Mesendoderm (in vitro differentiated cells): ENCODE measurements around the gene EPHB3.

Source experiments
- DNase-seq: peaks from one replicate; pipeline ENCODE4 v3.0.0; 2013
- H2AK5ac ChIP-seq: 2 replicates; pipeline ENCODE4 v1.6.1; 2013; ENCODE audit warnings: low read length, inconsistent platforms
- H2BK120ac ChIP-seq: 2 replicates; pipeline ENCODE4 v1.6.1; 2013; ENCODE audit warnings: low read depth, mild to moderate bottlenecking, low read length, moderate library complexity, mixed read lengths
- H2BK15ac ChIP-seq: replicated peaks from 2 replicates; pipeline ENCODE4 v1.6.1; 2013; ENCODE audit warnings: low read depth, mild to moderate bottlenecking, moderate library complexity
- H2BK5ac ChIP-seq: 2 replicates; pipeline ENCODE4 v1.6.1; 2013; ENCODE audit warnings: low read length, inconsistent platforms
- H3K18ac ChIP-seq: 2 replicates; pipeline ENCODE4 v1.6.1; 2013; ENCODE audit warnings: mild to moderate bottlenecking, low read length, mixed read lengths
- H3K23ac ChIP-seq: one replicate; pipeline ENCODE4 v1.6.1; 2013; ENCODE audit warnings: low read length
- H3K27ac ChIP-seq: 2 replicates; pipeline ENCODE4 v1.5.1; 2013; ENCODE audit warnings: low read depth, mild to moderate bottlenecking, inconsistent platforms, low read length, moderate library complexity
- H3K27me3 ChIP-seq: 2 replicates; pipeline ENCODE4 v1.6.1; 2013; ENCODE audit warnings: low read length, control low read depth, mild to moderate bottlenecking, inconsistent platforms; ENCODE audit not compliant: insufficient read depth, poor library complexity
- H3K36me3 ChIP-seq: 2 replicates; pipeline ENCODE4 v1.6.1; 2013; ENCODE audit warnings: low read length, inconsistent platforms; ENCODE audit not compliant: control insufficient read depth, insufficient read depth
- H3K4ac ChIP-seq: one replicate; pipeline ENCODE4 v1.6.1; 2013; ENCODE audit warnings: low read depth, mild to moderate bottlenecking, low read length, moderate library complexity
- H3K4me1 ChIP-seq: 2 replicates; pipeline ENCODE4 v1.6.1; 2013; ENCODE audit warnings: low read depth, low read length, inconsistent platforms; ENCODE audit not compliant: control insufficient read depth
- H3K4me2 ChIP-seq: 2 replicates; pipeline ENCODE4 v1.6.1; 2013; ENCODE audit warnings: low read length
- H3K4me3 ChIP-seq: 2 replicates; pipeline ENCODE4 v1.5.1; 2013; ENCODE audit warnings: mild to moderate bottlenecking, low read length
- H3K56ac ChIP-seq: one replicate; pipeline ENCODE4 v1.6.1; 2013; ENCODE audit warnings: low read length
- H3K79me1 ChIP-seq: 2 replicates; pipeline ENCODE4 v1.6.1; 2013; ENCODE audit warnings: low read length, inconsistent platforms
- H3K79me2 ChIP-seq: 2 replicates; pipeline ENCODE4 v1.6.1; 2013; ENCODE audit warnings: mild to moderate bottlenecking, low read length; ENCODE audit not compliant: control insufficient read depth, insufficient read depth
- H3K9ac ChIP-seq: 2 replicates; pipeline ENCODE4 v1.6.1; 2013; ENCODE audit warnings: low read length, inconsistent platforms
- H4K5ac ChIP-seq: one replicate; pipeline ENCODE4 v1.6.1; 2013; ENCODE audit warnings: low read length
- H4K8ac ChIP-seq: one replicate; pipeline ENCODE4 v1.6.1; 2013; ENCODE audit warnings: low read depth, mild to moderate bottlenecking, control low read depth, low read length, moderate library complexity
- WGBS: extraction: QIAGEN DNeasy Blood & Tissue Kit; methylation state at CpG from one replicate; pipeline ENCODE4 v1.1.7; 2013; ENCODE audit warnings: low lambda C conversion rate, missing lambda C conversion rate; ENCODE audit not compliant: insufficient coverage; ENCODE audit errors: extremely low coverage; 5-methylcytosine and 5-hydroxymethylcytosine counted together

The EPHB3 gene

GRCh38 chr3:184559336-184559735 lies 2.2 kb upstream of the EPHB3 start:
- H2BK120ac ChIP-seq: no peak overlapping the region
- no peak overlapping the region for H4K8ac ChIP-seq
- peaks cover 2% of the 10 kb centered on the region for H3K27me3 ChIP-seq
- H3K56ac ChIP-seq: no peak overlapping the region
- H3K23ac ChIP-seq: peak overlapping the region; percentile 25
- DNase-seq: no peak
- no peak overlapping the region for H2BK5ac ChIP-seq
- peaks cover 17% of the 10 kb centered on the region for H3K79me2 ChIP-seq
- H2BK15ac ChIP-seq: no peak overlapping the region
- H3K4me1 ChIP-seq: peaks cover 20% of the 10 kb centered on the region
- no peak overlapping the region for H3K27ac ChIP-seq
- H3K79me1 ChIP-seq: peaks cover 2% of the 10 kb centered on the region
- no peaks in the 10 kb centered on the region for H3K36me3 ChIP-seq
- H3K4ac ChIP-seq: no peak overlapping the region
- H3K9ac ChIP-seq: no peak overlapping the region
- H4K5ac ChIP-seq: no peak overlapping the region
- no peak overlapping the region for H3K18ac ChIP-seq
- peak overlapping the region; percentile 10 for H2AK5ac ChIP-seq
- H3K4me3 ChIP-seq: no peak overlapping the region
- no CpG with 5 or more reads among the region's 11 CpGs for WGBS
- no peak overlapping the region for H3K4me2 ChIP-seq

GRCh38 chr3:184560531-184560930 lies 1.1 kb upstream of the EPHB3 start:
- Histone ChIP-seq H3K23ac (peak overlapping the region; percentile 19), H3K4me2 (no peak overlapping the region), H3K4me1 (peaks cover 32% of the 10 kb centered on the region), H3K9ac (no peak overlapping the region), H2BK15ac (no peak overlapping the region), H3K79me2 (peaks cover 28% of the 10 kb centered on the region), H4K8ac (no peak overlapping the region), H3K79me1 (peaks cover 12% of the 10 kb centered on the region), H4K5ac (no peak overlapping the region), H3K56ac (peak overlapping the region; percentile 79), H2BK5ac (no peak overlapping the region), H3K4ac (no peak overlapping the region), H3K27me3 (peaks cover 2% of the 10 kb centered on the region), H3K18ac (no peak overlapping the region), H3K27ac (no peak overlapping the region), H3K4me3 (no peak overlapping the region), H3K36me3 (no peaks in the 10 kb centered on the region), H2AK5ac (peak overlapping the region; percentile 97), H2BK120ac (no peak overlapping the region)
- no CpG with 5 or more reads among the region's 3 CpGs for WGBS
- no peak for DNase-seq

- DNase-seq: peak; percentile 35
- H2BK15ac ChIP-seq: no peak overlapping the region
These were observed 610 bp downstream of the EPHB3 start for GRCh38 chr3:184561913-184562877.

GRCh38 chr3:184562878-184563560 lies 1.4 kb downstream of the EPHB3 start:
- Histone ChIP-seq H2BK120ac (no peak overlapping the region), H3K27ac (no peak overlapping the region), H3K79me2 (peaks cover 53% of the 10 kb centered on the region), H3K9ac (peak overlapping the region; percentile 82), H4K8ac (no peak overlapping the region), H3K36me3 (no peaks in the 10 kb centered on the region), H3K27me3 (peaks cover 2% of the 10 kb centered on the region), H2BK15ac (no peak overlapping the region), H4K5ac (no peak overlapping the region), H3K4me1 (peaks cover 37% of the 10 kb centered on the region), H3K4me2 (peak overlapping the region; percentile 57), H3K23ac (no peak overlapping the region), H3K4ac (no peak overlapping the region), H2BK5ac (no peak overlapping the region), H2AK5ac (no peak overlapping the region), H3K79me1 (peaks cover 26% of the 10 kb centered on the region), H3K18ac (peak overlapping the region; percentile 70), H3K4me3 (peak overlapping the region; percentile 75), H3K56ac (peak overlapping the region; percentile 90)
- no CpG with 5 or more reads among the region's 24 CpGs for WGBS
- peak; percentile 34 for DNase-seq

More at GRCh38 chr3:184561913-184562877, 610 bp downstream of the EPHB3 start:
- H3K79me1 ChIP-seq: peaks cover 18% of the 10 kb centered on the region
- no peak overlapping the region for H2BK5ac ChIP-seq
- no peak overlapping the region for H4K8ac ChIP-seq
- H3K79me2 ChIP-seq: peaks cover 44% of the 10 kb centered on the region
- H3K4me3 ChIP-seq: peak overlapping the region; percentile 75
- no peak overlapping the region for H3K23ac ChIP-seq
- no peak overlapping the region for H2BK120ac ChIP-seq
- peaks cover 34% of the 10 kb centered on the region for H3K4me1 ChIP-seq
- peak overlapping the region; percentile 90 for H3K56ac ChIP-seq
- H3K9ac ChIP-seq: peak overlapping the region; percentile 82
- no CpG with 5 or more reads among the region's 109 CpGs for WGBS
- H2AK5ac ChIP-seq: no peak overlapping the region
- peak overlapping the region; percentile 70 for H3K18ac ChIP-seq
- H3K36me3 ChIP-seq: no peaks in the 10 kb centered on the region
- H4K5ac ChIP-seq: no peak overlapping the region
- H3K4ac ChIP-seq: no peak overlapping the region
- H3K27me3 ChIP-seq: peaks cover 2% of the 10 kb centered on the region
- H3K27ac ChIP-seq: no peak overlapping the region
- peak overlapping the region; percentile 57 for H3K4me2 ChIP-seq

GRCh38 chr3:184563561-184563925 lies 2.0 kb downstream of the EPHB3 start:
- H3K27me3 ChIP-seq: peaks cover 2% of the 10 kb centered on the region
- H3K4me1 ChIP-seq: peaks cover 35% of the 10 kb centered on the region

More at GRCh38 chr3:184563561-184563925, 2.0 kb downstream of the EPHB3 start:
- no CpG with 5 or more reads among the region's 11 CpGs for WGBS
- Histone ChIP-seq H2BK15ac (no peak overlapping the region), H4K5ac (no peak overlapping the region), H3K27ac (no peak overlapping the region), H3K4me3 (peak overlapping the region; percentile 75), H3K79me1 (peaks cover 29% of the 10 kb centered on the region), H3K36me3 (no peaks in the 10 kb centered on the region), H3K9ac (peak overlapping the region; percentile 82), H2BK120ac (no peak overlapping the region), H3K23ac (no peak overlapping the region), H2BK5ac (no peak overlapping the region), H3K18ac (no peak overlapping the region), H3K79me2 (peaks cover 57% of the 10 kb centered on the region), H4K8ac (no peak overlapping the region), H3K4ac (no peak overlapping the region), H2AK5ac (no peak overlapping the region), H3K4me2 (peak overlapping the region; percentile 57), H3K56ac (peak overlapping the region; percentile 90)
- DNase-seq: peak; percentile 76
